ENCODE data around the gene GALNT12. TPM values are rescaled to one million over a fixed set of nuclear protein-coding genes. Genes with fewer than 3 reads are reported as not detected.
A peak's percentile ranks its signal among the peaks of the same experiment; 100 is the strongest.

The GALNT12 gene
- total RNA-seq, 1 donor from 2014 or later = 1.7 TPM

DNA sequence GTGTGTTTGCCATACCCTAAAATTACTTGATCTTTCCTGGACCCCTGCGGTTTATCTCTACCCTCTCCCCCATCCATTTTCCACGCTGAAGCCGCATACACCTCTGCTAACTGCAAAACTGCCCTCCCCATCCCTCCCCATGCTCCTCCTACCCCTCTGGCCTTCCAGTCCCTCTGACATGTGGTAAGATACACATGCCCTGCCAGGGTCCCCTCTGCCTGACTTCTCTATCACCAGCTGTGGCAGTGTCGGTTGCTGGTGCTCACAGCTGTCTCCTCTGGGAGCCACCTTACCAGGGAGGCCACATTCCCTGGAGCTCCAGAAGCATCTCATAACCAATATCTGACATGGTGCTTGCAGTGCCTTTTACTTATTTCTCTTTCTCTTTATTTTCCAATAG lies 77.4 kb downstream of the GALNT12 start:
- Histone ChIP-seq H3K9ac (ENCODE audit: low read length) (no peak overlapping the region), H3K36me3 (ENCODE audit: insufficient read depth, low read length) (no peaks in the 10 kb centered on the region), H3K27me3 (ENCODE audit: insufficient read depth, low read length) (peaks cover 12% of the 10 kb centered on the region), H3K4me3 (ENCODE audit: insufficient read depth, low read depth, low read length) (no peak overlapping the region), H3K9me3 (ENCODE audit: insufficient read depth, low read depth, low read length) (no peaks in the 10 kb centered on the region), H4K20me1 (ENCODE audit: insufficient read depth, low read length) (no peaks in the 10 kb centered on the region), H3K4me2 (ENCODE audit: low read length) (no peak overlapping the region), H3K79me2 (ENCODE audit: insufficient read depth, low read length) (no peaks in the 10 kb centered on the region), H3K27ac (ENCODE audit: low read depth, low read length) (no peak overlapping the region), H2AFZ (ENCODE audit: low read depth, low read length) (no peak overlapping the region), H3K4me1 (ENCODE audit: insufficient read depth, low read length) (peaks cover 6% of the 10 kb centered on the region)
- H3K27me3 Mint-ChIP-seq (ENCODE audit: low read depth, unreplicated experiment) = peaks cover 22% of the 10 kb centered on the region
- DNase-seq (ENCODE audit: low read depth) (no peak), FAIRE-seq (no peak)
- peaks cover 21% of the 10 kb centered on the region for H3K4me1 Mint-ChIP-seq (ENCODE audit: low read depth, unreplicated experiment)
- H3K9me3 Mint-ChIP-seq (ENCODE audit: unreplicated experiment) = peaks cover 5% of the 10 kb centered on the region
- no peak overlapping the region for H3K27ac Mint-ChIP-seq (ENCODE audit: unreplicated experiment)
- no peak overlapping the region for H3K4me3 Mint-ChIP-seq (ENCODE audit: unreplicated experiment)
- no peak for TF ChIP-seq EZH2 (IDR thresholded peaks at IDR 0.05; ENCODE audit: insufficient read depth, low read length)
- TF ChIP-seq, protein P1, sequence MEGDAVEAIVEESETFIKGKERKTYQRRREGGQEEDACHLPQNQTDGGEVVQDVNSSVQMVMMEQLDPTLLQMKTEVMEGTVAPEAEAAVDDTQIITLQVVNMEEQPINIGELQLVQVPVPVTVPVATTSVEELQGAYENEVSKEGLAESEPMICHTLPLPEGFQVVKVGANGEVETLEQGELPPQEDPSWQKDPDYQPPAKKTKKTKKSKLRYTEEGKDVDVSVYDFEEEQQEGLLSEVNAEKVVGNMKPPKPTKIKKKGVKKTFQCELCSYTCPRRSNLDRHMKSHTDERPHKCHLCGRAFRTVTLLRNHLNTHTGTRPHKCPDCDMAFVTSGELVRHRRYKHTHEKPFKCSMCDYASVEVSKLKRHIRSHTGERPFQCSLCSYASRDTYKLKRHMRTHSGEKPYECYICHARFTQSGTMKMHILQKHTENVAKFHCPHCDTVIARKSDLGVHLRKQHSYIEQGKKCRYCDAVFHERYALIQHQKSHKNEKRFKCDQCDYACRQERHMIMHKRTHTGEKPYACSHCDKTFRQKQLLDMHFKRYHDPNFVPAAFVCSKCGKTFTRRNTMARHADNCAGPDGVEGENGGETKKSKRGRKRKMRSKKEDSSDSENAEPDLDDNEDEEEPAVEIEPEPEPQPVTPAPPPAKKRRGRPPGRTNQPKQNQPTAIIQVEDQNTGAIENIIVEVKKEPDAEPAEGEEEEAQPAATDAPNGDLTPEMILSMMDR (IDR thresholded peaks at IDR 0.05; ENCODE audit: insufficient read depth, low read depth, low read length) = no peak
- no peaks in the 10 kb centered on the region for H3K36me3 Mint-ChIP-seq (ENCODE audit: low read depth, unreplicated experiment)

DNA sequence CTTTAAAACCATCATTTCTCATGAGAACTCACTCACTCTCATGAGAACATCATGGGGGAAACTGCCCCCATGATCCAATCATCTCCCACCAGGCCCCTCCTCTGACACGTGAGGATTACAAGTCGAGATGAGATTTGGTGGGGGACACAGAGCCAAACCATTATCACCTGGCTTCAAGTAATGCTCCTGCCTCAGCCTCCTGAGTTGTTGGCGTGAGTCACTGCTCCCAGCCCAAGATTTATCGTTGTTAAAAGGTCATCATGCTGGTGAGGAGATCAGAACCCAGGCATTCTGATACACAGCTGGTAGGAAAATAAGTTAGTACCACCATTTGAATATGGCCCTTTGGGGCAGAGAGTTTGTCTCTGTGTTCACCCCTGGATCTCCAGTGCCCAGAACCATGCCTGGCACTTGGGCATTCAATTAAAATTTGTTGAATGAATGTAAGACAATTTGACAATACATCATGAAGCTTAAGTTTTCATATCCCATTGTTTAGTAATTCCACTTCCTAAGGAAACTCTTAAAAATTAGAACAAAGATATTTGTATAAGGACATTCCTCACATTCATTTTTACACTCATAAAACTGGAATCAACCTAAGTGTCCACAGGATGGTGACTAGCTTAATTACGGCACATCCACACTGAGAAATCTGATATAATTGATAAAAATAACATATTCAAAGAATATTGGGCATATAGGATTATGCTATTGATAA lies 78.3 kb downstream of the GALNT12 start:
- no peak for DNase-seq (ENCODE audit: low read depth)
- peaks cover 19% of the 10 kb centered on the region for H3K27me3 Mint-ChIP-seq (ENCODE audit: low read depth, unreplicated experiment)
- peaks cover 25% of the 10 kb centered on the region for H3K4me1 Mint-ChIP-seq (ENCODE audit: low read depth, unreplicated experiment)

More for the DNA sequence above, 78.3 kb downstream of the GALNT12 start:
- no peak for FAIRE-seq
- H3K27me3 ChIP-seq (ENCODE audit: insufficient read depth, low read length) = peaks cover 12% of the 10 kb centered on the region
- no peak overlapping the region for H3K4me2 ChIP-seq (ENCODE audit: low read length)
- peaks cover 5% of the 10 kb centered on the region for H3K9me3 Mint-ChIP-seq (ENCODE audit: unreplicated experiment)
- no peak overlapping the region for H3K9ac ChIP-seq (ENCODE audit: low read length)
- H3K4me3 ChIP-seq (ENCODE audit: insufficient read depth, low read depth, low read length) = no peak overlapping the region
- H3K4me3 Mint-ChIP-seq (ENCODE audit: unreplicated experiment) = no peak overlapping the region
- H3K4me1 ChIP-seq (ENCODE audit: insufficient read depth, low read length) = peaks cover 6% of the 10 kb centered on the region
- H3K36me3 ChIP-seq (ENCODE audit: insufficient read depth, low read length) = no peaks in the 10 kb centered on the region
- H3K36me3 Mint-ChIP-seq (ENCODE audit: low read depth, unreplicated experiment) = no peaks in the 10 kb centered on the region
- H3K9me3 ChIP-seq (ENCODE audit: insufficient read depth, low read depth, low read length) = no peaks in the 10 kb centered on the region
- TF ChIP-seq, protein P1 (IDR thresholded peaks at IDR 0.05; ENCODE audit: insufficient read depth, low read depth, low read length) = no peak
- no peak for TF ChIP-seq EZH2 (IDR thresholded peaks at IDR 0.05; ENCODE audit: insufficient read depth, low read length)
- H4K20me1 ChIP-seq (ENCODE audit: insufficient read depth, low read length) = no peaks in the 10 kb centered on the region
- H2AFZ ChIP-seq (ENCODE audit: low read depth, low read length) = no peak overlapping the region
- no peak overlapping the region for H3K27ac ChIP-seq (ENCODE audit: low read depth, low read length)
- no peaks in the 10 kb centered on the region for H3K79me2 ChIP-seq (ENCODE audit: insufficient read depth, low read length)
- H3K27ac Mint-ChIP-seq (ENCODE audit: unreplicated experiment) = peak overlapping the region; percentile 41
